ENCODE data around the gene EIF3B.
"Not testable (repeated sequence)": the region's sequence is repeated elsewhere in the genome, so short reads cannot be mapped to it uniquely, and the experiment has no call there.

EIF3B gene

DNA sequence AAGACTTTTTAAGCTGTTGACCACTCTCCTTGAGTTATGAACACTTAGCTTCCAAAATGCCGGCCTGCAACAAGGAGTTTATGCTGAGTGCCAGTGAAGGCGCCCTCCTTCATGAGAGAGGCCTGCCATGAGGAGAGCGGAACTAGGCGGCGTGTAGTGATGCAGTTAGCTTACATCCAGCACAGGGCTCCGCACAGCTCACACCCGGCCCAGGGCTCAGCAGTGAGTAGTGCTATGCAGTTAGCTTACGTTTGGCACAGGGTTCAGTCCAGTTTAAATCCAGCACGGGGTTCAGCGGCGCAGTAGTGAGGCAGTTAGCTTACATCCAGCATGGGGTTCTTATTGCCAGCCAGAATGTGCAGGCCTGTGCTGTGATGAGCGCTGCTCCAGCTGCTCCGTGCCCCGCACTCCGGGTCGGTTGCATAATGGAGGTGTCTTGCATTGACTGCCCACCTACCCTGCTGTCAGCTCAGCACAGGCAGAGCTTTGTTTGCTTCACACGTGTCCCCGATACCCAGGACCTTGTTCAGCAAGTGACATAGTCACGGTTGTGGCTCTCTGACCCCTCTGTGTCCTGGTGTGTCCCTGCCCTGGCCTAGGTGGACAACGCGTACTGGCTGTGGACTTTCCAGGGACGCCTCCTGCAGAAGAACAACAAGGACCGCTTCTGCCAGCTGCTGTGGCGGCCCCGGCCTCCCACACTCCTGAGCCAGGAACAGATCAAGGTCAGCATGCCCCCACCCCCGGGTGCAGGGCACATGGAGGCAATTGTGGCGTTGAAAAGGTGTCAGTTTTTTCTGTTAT, 21.9 kb downstream of the EIF3B start:
- no peak for DNase-seq (ENCODE audit: low spot score)

DNA sequence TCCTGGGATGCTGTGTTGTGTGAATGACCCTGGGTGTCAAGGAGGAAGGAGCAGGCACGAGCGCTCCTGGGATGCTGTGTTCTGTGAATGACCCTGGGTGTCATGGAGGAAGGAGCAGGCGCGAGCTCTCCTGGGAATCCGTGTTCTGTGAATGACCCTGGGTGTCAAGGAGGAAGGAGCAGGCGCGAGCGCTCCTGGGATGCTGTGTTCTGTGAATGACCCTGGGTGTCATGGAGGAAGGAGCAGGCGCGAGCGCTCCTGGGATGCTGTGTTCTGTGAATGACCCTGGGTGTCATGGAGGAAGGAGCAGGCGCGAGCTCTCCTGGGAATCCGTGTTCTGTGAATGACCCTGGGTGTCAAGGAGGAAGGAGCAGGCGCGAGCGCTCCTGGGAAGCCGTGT, 22.9 kb downstream of the EIF3B start:
- DNase-seq (ENCODE audit: low spot score) = not testable (repeated sequence)

DNA sequence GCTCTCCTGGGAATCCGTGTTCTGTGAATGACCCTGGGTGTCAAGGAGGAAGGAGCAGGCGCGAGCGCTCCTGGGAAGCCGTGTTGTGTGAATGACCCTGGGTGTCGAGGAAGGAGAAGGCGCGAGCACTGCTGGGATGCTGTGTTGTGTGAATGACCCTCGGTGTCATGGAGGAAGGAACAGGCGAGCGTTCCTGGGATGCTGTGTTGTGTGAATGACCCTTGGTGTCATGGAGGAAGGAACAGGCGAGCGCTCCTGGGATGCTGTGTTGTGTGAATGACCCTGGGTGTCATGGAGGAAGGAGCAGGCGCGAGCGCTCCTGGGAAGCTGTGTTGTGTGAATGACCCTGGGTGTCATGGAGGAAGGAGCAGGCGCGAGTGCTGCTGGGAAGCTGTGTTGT, 23.5 kb downstream of the EIF3B start:
- not testable (repeated sequence) for DNase-seq (ENCODE audit: low spot score)

DNA sequence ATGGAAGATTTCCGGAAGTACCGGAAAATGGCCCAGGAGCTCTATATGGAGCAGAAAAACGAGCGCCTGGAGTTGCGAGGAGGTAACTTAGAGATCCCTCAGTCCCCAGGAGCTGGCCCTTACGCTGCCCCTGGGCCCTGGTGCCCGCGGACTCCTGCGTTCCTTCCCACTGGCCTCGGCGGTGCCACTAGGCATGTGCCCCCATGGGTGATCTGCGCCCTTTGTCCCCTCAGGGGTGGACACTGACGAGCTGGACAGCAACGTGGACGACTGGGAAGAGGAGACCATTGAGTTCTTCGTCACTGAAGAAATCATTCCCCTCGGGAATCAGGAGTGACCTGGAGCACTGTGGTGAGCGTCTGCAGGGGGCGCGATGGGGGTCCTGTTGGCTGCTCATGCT, 24.5 kb downstream of the EIF3B start:
- no peak for DNase-seq (ENCODE audit: low spot score)

DNA sequence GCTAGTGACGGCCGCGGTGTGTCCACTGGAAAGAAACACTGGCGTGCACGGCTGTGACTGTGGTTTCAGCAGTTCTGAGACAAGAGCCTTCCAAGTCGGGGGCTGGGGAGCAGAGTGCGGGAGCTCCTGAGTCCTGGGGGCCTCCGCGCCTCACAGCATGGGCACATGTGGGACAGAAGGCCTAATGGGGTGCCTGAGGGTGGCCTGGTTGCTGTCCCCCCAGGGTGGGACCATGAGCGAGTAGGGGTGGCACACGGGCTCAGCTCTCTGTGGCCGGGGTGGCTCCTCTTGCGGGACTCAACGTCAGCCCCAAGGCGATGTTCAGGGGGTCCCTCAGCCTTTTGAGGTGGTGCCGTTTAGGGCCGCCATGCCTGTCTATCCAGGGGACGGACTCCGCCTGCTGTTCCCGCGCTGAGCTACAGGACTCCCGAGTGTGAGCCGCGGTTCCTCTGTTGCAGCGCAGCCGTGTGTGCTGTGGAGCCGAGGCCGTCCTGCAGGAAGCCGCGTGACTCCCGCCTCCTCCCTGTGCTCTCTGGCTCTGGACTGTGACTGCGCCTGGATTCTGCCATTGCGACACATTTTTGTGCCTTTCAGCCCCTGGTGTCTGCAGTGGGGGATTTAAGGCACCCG, 25.3 kb downstream of the EIF3B start:
- no peak for DNase-seq (ENCODE audit: low spot score)

DNA sequence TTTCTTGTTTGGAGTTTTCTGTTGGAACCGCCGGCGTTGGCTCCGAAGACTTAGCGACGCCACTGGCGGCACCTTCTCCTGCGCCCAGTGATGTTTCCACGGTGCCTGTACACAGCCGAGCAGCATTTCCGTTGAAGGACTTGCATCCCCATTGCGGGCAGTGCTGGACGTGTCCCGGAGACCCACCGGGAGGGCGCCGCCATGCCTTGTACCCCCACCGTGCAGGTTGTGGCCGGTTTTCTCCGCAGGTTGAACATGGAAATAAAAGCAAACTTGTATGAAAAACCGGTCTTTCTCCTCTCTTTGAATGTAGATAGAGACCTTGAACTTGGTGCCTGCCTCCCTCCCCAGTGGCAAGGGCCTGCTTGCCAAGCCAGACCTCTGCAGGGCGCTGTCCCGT, 25.8 kb downstream of the EIF3B start:
- no peak for DNase-seq (ENCODE audit: low spot score)

DNA sequence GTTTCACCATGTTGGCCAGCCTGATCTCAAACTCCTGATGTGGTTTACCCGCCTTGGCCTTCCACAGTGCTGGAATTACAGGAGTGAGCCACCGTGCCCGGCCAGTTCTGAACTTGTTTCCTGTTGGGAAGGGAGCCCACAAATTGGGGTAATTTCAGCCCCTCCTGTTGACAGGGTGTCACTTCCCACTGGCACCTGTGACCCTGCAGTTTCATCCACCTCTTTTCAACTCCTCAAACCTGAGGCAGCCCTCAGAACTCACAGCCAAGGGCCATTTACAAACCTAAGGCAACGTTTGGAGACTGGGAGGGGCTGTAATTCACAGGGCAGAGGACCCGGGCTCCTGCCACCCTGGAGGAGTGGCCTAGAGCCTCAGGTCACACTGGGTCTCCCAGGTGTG, 26.6 kb downstream of the EIF3B start:
- no peak for DNase-seq (ENCODE audit: low spot score)

DNA sequence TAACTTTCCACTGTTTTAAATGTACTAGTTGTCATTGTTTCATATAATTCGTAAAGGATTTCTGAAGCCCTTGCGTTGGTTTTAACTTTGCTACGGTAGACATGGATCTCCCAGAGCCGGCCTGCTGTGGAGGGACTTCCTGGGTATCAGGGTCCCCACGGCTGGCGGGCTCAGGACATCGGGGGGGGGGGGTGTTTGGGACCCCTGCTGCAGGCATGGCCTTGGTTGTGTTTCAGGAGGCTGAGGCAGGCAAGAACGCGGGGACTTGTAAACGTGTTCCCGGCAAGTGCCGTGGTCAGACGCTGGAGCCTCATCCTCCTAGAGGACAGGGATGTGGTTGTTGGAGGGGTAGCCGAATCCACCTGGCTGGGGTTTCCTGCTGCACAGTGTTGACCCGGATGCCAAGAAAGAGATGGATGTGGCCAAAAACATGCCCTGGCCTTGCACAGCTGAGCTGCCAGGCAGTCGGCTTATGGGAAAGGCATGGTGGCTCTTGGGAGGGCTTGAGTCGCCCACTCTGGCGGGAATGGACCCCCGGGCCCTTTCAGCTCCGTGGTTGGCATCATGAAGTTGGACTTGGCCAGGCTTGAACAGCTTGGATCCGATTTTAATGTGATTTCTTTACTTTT, 27.4 kb downstream of the EIF3B start:
- DNase-seq (ENCODE audit: low spot score) = no peak

DNA sequence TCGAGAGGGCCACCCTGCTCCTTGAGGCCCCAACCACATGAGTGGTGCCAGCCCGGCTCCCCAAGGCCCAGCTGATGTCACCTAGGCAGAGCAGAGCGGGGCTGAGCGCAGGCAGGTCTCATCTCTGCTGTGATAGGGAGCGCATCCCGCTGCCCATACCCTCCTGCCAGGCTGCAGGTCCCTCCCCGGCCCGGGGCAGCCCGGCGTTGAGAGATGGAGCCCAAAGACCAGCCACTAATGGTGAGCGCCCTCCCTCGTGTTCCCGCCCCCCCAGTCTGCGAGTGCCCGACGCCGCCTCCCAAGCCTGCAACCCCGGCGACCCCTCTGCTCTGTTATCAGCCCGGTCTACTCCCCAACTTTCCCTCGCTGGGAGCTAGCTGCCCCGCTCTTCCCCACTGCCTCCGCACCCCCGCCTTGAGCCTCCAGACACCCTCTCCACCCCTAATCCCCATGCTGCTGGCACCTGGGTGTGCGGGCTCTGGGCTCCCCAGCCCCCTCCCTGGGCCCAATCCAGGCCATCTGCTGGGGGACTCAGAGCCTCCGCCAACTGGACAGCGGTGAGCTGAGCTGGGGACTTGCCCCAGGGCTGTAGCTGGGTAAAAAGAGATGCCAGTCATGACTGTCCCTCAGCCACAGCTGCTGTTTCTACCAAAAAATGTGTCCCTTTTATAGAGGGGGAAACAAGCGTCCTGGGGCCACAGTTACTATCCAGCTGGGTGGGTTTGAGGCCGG, 29.1 kb downstream of the EIF3B start:
- no peak for DNase-seq (ENCODE audit: low spot score)

DNA sequence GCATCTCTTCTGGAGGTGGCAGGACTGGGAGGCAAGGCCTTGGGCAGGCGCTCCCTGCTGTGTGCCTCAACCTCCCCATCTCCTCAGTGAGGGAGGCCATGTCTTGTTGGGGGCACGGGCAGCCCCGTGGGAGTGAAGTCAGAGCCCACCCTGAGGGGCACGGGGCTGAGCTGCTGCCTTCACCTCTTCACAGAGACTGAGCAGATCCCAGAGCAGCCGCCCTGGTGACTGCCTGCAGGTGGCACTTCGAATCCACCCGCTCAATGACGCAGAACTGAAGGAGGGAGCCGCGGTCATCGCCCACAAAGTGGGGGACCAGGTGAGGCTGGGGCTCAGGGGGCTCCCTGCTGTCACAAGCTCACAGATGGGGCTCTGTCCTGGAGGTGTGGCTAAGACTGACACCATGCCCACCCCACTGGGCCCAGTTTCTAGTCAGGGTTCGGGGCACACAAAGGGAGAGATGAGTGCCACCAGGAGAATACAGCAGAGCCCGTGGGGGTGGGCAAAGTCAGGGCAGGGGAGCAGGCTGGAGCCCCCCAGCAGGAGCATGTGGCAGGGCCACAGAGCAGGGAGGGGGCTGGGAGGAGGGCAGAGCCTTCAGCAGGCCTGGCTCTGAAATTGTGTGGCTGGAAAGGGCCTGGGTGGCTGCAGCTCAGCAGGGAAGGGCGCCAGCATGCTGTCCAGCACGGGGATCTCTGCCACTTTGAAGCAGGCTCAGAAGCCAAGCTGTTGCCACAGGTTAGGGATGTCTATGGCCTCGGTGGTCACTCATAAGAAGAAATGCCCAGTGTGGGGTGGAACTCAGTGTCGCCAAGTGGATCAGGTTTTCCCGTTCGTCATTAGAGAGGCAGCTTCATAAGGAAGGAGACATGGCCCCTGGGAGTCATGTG, 30.0 kb downstream of the EIF3B start:
- peak; percentile 47 for DNase-seq (ENCODE audit: low spot score)

DNA sequence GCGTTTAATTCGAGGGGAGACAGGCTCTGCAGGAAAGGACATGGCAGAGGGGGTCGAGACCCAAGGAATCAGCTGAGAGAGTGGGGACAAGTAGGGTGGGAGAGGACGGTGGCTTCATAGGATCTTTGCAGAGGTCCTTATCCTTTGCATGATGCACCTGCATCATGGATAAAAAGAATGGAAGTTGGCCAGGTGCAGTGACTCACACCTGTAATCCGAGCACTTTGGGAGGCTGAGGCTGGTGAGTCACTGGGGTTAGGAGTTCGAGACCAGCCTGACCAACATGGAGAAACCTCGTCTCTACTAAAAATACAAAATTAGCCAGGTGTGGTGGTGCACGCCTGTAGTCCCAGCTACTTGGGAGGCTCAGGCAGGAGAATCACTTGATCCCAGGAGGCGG, 31.5 kb downstream of the EIF3B start:
- DNase-seq (ENCODE audit: low spot score) = not testable (repeated sequence)

DNA sequence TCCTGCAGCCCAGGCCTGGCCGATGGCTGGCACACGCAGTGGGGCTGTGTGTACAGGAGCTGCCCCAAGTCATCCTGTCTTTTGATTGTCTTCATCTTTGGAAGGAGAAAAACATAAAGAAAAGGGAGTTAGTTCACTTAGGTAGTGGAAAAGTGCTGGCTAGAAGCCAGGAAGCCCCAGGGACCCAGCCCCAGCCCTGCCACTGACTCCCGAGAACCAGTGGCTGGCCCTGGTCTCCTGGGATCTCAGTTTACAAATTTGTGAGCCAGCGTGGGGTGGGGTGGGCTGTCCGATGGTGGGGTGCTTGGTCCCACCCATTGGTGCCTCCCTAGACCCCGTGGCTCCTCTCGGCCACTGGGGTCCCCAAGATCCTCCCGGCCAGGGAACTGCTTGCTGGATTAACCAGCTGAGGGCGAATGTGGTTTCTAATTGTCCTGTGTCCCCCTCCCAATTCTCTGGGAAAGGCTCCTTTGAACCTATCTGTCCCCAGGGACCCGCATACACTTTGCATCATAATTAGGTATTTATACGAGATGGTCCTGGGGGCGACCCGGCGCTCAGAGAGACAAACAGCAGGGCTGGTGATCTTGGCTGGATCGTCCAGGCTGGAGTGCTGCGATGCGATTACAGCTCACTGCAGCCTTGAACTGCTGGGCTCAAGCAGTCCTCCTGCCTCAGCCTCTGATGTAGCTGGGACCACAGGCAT, 32.5 kb downstream of the EIF3B start:
- DNase-seq (ENCODE audit: low spot score) = no peak

DNA sequence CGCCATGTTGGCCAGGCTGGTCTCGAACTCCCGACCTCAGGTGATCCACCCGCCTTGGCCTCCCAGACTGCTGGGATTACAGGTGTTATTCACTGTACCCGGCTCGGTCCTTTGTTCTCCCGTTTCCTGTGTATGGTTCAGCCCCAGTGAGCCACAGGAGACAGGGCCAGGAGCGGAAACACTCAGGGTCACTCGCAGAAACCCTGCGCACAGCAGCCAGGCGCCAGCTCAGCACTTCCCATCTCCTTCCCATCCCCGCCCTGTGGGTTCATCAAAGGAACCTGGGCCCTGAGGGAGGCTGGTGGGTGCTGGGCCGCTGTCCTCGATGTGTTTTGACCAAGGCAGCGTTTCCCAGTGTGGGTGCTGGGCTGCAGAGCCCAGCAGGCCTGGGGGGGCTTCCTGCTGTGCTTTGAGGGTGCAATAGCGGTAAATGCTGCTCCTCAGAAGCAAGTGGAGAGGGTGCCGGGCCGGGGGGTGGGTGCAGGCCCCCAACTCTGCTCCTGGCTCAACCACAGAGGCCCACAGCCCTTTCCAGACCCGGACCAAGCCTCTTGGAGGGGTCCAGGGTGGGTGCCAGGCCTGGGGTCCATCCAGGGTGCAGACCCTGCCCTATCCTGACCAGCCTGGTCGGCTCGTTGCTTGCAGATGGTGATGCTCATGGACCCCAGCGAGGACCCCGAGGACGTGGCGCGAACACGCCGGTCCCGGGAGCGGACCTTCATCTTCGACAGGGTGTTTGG, 33.4 kb downstream of the EIF3B start:
- no peak for DNase-seq (ENCODE audit: low spot score)

DNA sequence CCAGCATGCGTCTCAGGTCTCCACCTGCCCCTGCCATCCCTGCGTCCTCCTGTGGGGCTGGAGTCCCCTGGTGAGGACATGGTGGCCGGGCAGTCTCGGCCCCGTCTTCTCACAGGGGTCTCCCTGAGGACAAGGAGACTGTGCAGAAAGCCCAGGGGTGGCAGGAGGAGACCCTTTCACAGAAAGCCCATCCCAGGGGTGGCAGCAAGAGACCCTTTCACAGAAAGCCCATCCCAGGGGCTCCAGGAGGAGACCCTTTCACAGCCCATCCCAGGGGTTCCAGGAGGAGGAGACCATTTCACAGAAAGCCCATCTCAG, 34.0 kb downstream of the EIF3B start:
- no peak for DNase-seq (ENCODE audit: low spot score)

DNA sequence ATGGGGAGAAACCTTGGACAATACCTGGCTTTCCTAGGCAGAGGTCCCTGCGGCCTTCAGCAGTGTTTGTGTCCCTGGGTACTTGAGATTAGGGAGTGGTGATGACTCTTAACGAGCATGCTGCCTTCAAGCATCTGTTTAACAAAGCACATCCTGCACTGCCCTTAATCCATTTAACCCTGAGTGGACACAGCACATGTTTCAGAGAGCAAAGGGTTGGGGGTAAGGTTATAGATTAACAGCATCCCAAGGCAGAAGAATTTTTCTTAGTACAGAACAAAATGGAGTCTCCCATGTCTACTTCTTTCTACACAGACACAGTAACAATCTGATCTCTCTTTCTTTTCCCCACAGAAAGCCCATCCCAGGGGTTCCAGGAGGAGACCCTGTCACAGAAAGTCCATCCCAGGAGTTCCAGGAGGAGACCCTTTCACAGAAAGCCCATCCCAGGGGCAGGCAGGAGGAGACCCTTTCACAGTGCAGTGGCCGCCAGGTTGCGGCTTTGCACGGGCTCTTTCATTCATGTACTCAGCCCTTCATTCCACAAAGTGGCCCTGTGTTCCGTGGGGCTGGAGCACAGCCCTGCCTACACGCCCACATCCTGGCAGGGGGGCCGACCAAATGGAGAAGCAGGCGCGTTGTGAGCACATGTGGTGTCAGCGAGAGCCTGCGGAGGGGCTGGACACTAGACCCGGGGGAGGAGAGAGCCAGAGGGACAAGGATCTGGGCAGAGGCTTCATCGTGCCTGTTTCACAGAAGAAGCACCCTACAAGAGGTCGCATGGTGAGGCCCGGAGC, 35.6 kb downstream of the EIF3B start:
- peak; percentile 87 for DNase-seq (ENCODE audit: low spot score)

DNA sequence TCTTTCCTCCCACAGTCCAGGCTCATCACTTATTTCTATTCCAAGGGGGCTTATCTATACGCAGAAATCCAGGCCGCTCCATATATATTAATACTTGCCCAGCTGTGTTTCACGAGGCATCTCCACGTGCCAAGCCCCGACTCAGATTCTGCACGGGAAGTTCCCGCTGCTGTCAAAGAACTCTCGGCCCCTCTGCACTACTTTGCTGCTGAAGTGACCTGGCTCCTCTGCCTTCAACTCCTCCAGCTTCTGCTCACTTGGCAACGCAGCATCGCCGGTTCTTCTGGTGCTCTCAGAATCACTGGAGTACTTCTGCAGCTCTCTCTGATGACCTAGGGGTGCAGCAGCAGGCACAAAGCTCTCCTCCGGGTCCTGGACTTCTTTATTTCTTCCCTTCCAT, 39.1 kb downstream of the EIF3B start:
- DNase-seq (ENCODE audit: low spot score) = no peak

DNA sequence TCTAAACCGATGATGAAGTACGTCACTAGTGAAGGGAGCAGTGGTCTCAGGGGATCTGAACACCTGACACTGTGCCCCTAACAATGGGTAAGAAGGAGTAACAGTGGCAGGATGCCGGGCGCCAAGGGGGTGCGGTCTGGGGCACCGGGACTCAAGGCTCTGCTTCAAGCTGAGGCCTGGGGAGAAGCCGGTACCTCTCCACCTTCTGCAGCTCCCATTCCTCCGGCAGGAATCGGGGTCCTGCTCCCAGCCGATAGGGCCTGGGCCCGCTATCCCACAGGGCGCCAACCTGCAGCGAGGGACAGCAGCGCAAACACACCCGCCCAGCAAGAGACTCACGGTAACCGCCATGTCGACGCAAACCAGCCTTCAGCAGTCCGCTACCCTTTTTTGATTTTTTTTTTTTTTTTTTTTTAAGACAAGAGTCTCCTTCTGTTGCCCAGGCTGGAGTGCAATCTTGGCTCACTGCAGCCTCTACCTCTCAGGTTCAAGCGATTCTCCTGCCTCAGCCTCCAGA, 40.0 kb downstream of the EIF3B start:
- DNase-seq (ENCODE audit: low spot score) = no peak

DNA sequence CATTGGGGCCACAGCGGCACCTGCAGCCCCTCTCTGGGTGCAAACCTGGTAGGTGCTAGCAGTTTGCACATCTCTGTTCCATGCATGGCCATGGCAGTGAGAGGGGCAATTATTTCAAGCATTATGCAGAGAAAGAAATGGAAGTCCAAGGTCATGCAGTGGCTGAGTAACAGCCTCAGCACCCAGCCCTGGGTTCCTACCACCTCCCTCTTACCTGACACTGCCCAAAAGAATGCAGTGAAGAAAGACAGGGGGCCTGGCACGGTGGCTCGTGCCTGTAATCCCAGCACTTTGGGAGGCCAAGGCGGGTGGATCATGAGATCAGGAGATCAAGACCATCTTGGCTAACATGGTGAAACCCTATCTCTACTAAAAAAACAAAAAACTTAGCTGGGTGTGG, 43.9 kb downstream of the EIF3B start:
- no peak for DNase-seq (ENCODE audit: low spot score)

DNA sequence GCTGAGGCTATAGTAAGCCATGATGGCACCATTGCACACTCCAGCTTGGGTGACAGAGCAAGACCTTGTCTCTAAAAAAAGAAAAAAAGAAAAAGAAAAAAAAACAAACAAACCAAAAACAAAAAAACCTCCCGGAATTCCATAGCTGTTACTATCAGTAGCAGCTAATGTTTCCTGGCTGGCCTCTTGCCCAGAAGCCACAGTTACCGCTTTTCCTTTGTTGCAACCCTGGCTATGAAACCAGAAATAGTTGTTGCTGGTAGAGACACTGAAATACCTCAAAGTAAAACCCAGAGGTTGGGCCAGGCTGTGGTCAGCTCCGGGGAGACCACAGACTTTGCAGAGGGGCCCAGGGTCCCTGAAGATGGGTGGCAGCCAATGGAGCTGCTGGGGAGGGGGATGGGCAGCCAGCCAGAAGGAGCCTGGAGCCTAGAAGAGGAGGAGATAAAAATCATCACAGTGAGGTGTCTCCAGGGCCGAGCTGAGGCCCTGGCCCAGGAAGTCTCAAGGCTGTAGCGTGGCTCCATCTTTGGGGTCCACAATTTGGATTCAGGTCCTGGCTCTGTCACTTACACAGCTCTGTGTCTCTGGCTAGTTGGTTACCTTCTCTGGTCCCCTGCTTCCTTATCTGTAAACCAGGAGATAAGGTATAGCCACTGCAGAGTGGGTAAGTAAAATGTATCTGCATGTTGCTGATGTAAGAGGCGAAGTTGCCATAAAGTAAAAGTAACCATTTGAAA, 45.4 kb downstream of the EIF3B start:
- DNase-seq (ENCODE audit: low spot score) = peak; percentile 80

Data from Ammon's horn (tissue), 1 donor.